Measurements from ENCODE around the gene PKD2L2. TPM values are rescaled to one million over a fixed set of nuclear protein-coding genes. Genes with fewer than 3 reads are reported as not detected.
A peak's percentile ranks its signal among the peaks of the same experiment; 100 is the strongest.

Gene PKD2L2
- total and polyA plus RNA-seq, 9 of the 15 experiments (the other 6 are each of a cell fraction or from before 2014, with no cell fraction given) = 0.08 to 0.25 (median 0.11) TPM; not detected in 5

- Histone ChIP-seq H3K27ac (ENCODE audit: extremely low read depth, low read depth, low read length) (no peak overlapping the region), H3K9ac (ENCODE audit: insufficient read depth in 1 of 2, low read depth in 2 of 2, low read length in 2 of 2) (no peak overlapping the region), H3K4me2 (ENCODE audit: insufficient read depth, low read length) (no peak overlapping the region), H2AFZ (ENCODE audit: low read depth, low read length) (no peak overlapping the region), H3K4me3 (no peak overlapping the region), H4K20me1 (replicated peaks; ENCODE audit: control insufficient read depth, insufficient read depth, low read length) (no peaks in the 10 kb centered on the region), H3K9me1 (ENCODE audit: control insufficient read depth, insufficient read depth, low read length) (no peaks in the 10 kb centered on the region), H3K9me3 (replicated peaks; ENCODE audit: control insufficient read depth, insufficient read depth, low read depth, low read length) (no peaks in the 10 kb centered on the region), H3K79me2 (ENCODE audit: control insufficient read depth, insufficient read depth, low read length) (no peaks in the 10 kb centered on the region), H3K27me3 (ENCODE audit: control insufficient read depth in 2 of 2, insufficient read depth in 2 of 2, low read length in 2 of 2) (peaks cover 2 to 7% of the 10 kb centered on the region in 2 experiments; a peak in 4 of 5 replicates), H3K36me3 (ENCODE audit: control insufficient read depth, insufficient read depth, low read length) (no peaks in the 10 kb centered on the region), H3K4me1 (replicated peaks in 1 of 2; ENCODE audit: control insufficient read depth in 2 of 2, insufficient read depth in 2 of 2, low read length in 2 of 2) (no peaks in the 10 kb centered on the region)
- CTCF ChIA-PET (ENCODE audit: low intra/inter-chr PET ratio) = no interaction called here
- TF ChIP-seq HEY1 (CRISPR knock-in tag; IDR thresholded peaks at IDR 0.05; ENCODE audit: borderline replicate concordance) (no peak), DPF2 (IDR thresholded peaks at IDR 0.05) (no peak), HDGF (IDR thresholded peaks at IDR 0.05) (no peak), CCNT2 (IDR thresholded peaks at IDR 0.05; ENCODE audit: borderline replicate concordance, extremely low read depth, insufficient read length, low read depth, low read length) (no peak), CBX8 (IDR thresholded peaks at IDR 0.05; ENCODE audit: borderline replicate concordance, extremely low read depth, low read depth, low read length, poor library complexity, severe bottlenecking) (peak; percentile 71), SIX5 (IDR thresholded peaks at IDR 0.05; ENCODE audit: borderline replicate concordance in 1 of 2, insufficient read depth in 1 of 2, low read depth in 1 of 2, low read length in 2 of 2) (no peak), GATA2 (CRISPR knock-in tag; IDR thresholded peaks at IDR 0.05) (no peak), ZNF436 (CRISPR knock-in tag; IDR thresholded peaks at IDR 0.05) (no peak), CREM (IDR thresholded peaks at IDR 0.05; ENCODE audit: low read depth) (no peak)
- no TSS peak for BruUV-seq (replicated peaks)
- in situ Hi-C loops (cut with MboI) = no loop called here
- POLR2A ChIA-PET = interaction anchor here (2.4 kb wide), 1 partner anchor 11 kb away, joined by 7 read pairs; no protein-coding TSS in a partner anchor
- intact Hi-C loops (cut with micrococcal nuclease) = no loop called here
- DNase-seq (ENCODE audit: extremely low read depth in 1 of 4, low spot score in 3 of 4) (no peak), FAIRE-seq (no peak), ATAC-seq (no peak)
- 2% methylated on average over 3 of the region's 3 CpGs for WGBS (ENCODE audit: insufficient coverage, low coverage, missing lambda C conversion rate)
These were observed 16.8 kb upstream of the PKD2L2 start for GRCh38 chr5:137872466-137872865.
